ENCODE measurements around the gene UQCRQ. TPM values are rescaled to one million over a fixed set of nuclear protein-coding genes. Genes with fewer than 3 reads are reported as not detected.
A peak's percentile ranks its signal among the peaks of the same experiment; 100 is the strongest.

Gene UQCRQ
- total RNA-seq, 1 experiment from 2014 or later, result 719 TPM

- intact Hi-C loops (cut with micrococcal nuclease; ENCODE audit: unreplicated experiment), result no loop called here
- peaks cover 5% of the 10 kb centered on the region for H3K9me3 Mint-ChIP-seq (ENCODE audit: low read depth, unreplicated experiment)
- peak overlapping the region; percentile 90 for H3K27ac Mint-ChIP-seq (ENCODE audit: unreplicated experiment)
- no peak for DNase-seq
- peaks cover 46% of the 10 kb centered on the region for H3K4me1 Mint-ChIP-seq (ENCODE audit: low read depth, unreplicated experiment)
- no peak for TF ChIP-seq CTCF (IDR thresholded peaks at IDR 0.05; ENCODE audit: unreplicated experiment)
- CTCF ChIA-PET, result no interaction called here
- no TSS peak for BruUV-seq (replicated peaks)
- H3K4me3 Mint-ChIP-seq (ENCODE audit: low read depth, unreplicated experiment), result no peak overlapping the region
- no peaks in the 10 kb centered on the region for H3K27me3 Mint-ChIP-seq (ENCODE audit: unreplicated experiment)
- peaks cover 74% of the 10 kb centered on the region for H3K36me3 Mint-ChIP-seq (ENCODE audit: insufficient read depth, unreplicated experiment)
These were observed 6.3 kb downstream of the UQCRQ start for GRCh38 chr5:132872788-132873118.

- Mint-ChIP-seq H3K27me3 (ENCODE audit: unreplicated experiment) (no peaks in the 10 kb centered on the region), H3K36me3 (ENCODE audit: insufficient read depth, unreplicated experiment) (peaks cover 74% of the 10 kb centered on the region), H3K4me1 (ENCODE audit: low read depth, unreplicated experiment) (peaks cover 51% of the 10 kb centered on the region), H3K9me3 (ENCODE audit: low read depth, unreplicated experiment) (peaks cover 5% of the 10 kb centered on the region), H3K27ac (ENCODE audit: unreplicated experiment) (peak within 1 kb of the TSS; percentile 90), H3K4me3 (ENCODE audit: low read depth, unreplicated experiment) (peak within 1 kb of the TSS; percentile 38)
- no peak for TF ChIP-seq CTCF (IDR thresholded peaks at IDR 0.05; ENCODE audit: unreplicated experiment)
- intact Hi-C loops (cut with micrococcal nuclease; ENCODE audit: unreplicated experiment), result no loop called here
- DNase-seq, result peak; percentile 56
- CTCF ChIA-PET, result interaction anchor here (0.5 kb wide), 1 partner anchor 1024 kb away, joined by 3 read pairs; no protein-coding TSS in a partner anchor
- BruUV-seq (replicated peaks), result no TSS peak
These were observed 6.9 kb downstream of the UQCRQ start, which contains the start of gene LEAP2 for GRCh38 chr5:132873119-132873929. TSS of gene LEAP2 (plus strand) at chr5:132873668. CDS start at chr5:132873695, 27 bp downstream.

- H3K9me3 Mint-ChIP-seq (ENCODE audit: low read depth, unreplicated experiment), result peaks cover 5% of the 10 kb centered on the region
- H3K27me3 Mint-ChIP-seq (ENCODE audit: unreplicated experiment), result no peaks in the 10 kb centered on the region
- no peak for TF ChIP-seq CTCF (IDR thresholded peaks at IDR 0.05; ENCODE audit: unreplicated experiment)
- H3K4me3 Mint-ChIP-seq (ENCODE audit: low read depth, unreplicated experiment), result peak overlapping the region; percentile 38
- CTCF ChIA-PET, result no interaction called here
- H3K4me1 Mint-ChIP-seq (ENCODE audit: low read depth, unreplicated experiment), result peaks cover 55% of the 10 kb centered on the region
- intact Hi-C loops (cut with micrococcal nuclease; ENCODE audit: unreplicated experiment), result no loop called here
- DNase-seq, result no peak
- H3K27ac Mint-ChIP-seq (ENCODE audit: unreplicated experiment), result peak overlapping the region; percentile 90
- BruUV-seq (replicated peaks), result no TSS peak
- peaks cover 71% of the 10 kb centered on the region for H3K36me3 Mint-ChIP-seq (ENCODE audit: insufficient read depth, unreplicated experiment)
These were observed 7.5 kb downstream of the UQCRQ start for GRCh38 chr5:132873930-132874271.

- BruUV-seq (replicated peaks), result no TSS peak
- no peak for DNase-seq
- Mint-ChIP-seq H3K4me1 (ENCODE audit: low read depth, unreplicated experiment) (peaks cover 55% of the 10 kb centered on the region), H3K27ac (ENCODE audit: unreplicated experiment) (no peak overlapping the region), H3K9me3 (ENCODE audit: low read depth, unreplicated experiment) (peaks cover 5% of the 10 kb centered on the region), H3K4me3 (ENCODE audit: low read depth, unreplicated experiment) (peak overlapping the region; percentile 12), H3K27me3 (ENCODE audit: unreplicated experiment) (no peaks in the 10 kb centered on the region), H3K36me3 (ENCODE audit: insufficient read depth, unreplicated experiment) (peaks cover 49% of the 10 kb centered on the region)
- intact Hi-C loops (cut with micrococcal nuclease; ENCODE audit: unreplicated experiment), result no loop called here
- no peak for TF ChIP-seq CTCF (IDR thresholded peaks at IDR 0.05; ENCODE audit: unreplicated experiment)
- CTCF ChIA-PET, result interaction anchor here (1.0 to 1.5 kb wide), 2 partner anchors 10 to 56 kb away, joined by 3 to 9 read pairs; partner anchors contain the start of genes GDF9 and UQCRQ
These were observed 9.7 kb downstream of the UQCRQ start for GRCh38 chr5:132876020-132876759.
